GM19452 (cell line): Measurements from ENCODE around the gene STRADA.

Source experiments
- ATAC-seq: cut with Tn5 transposase; IDR thresholded peaks from one replicate; pipeline ENCODE4 v1.9.1; 2021; ENCODE audit not compliant: unreplicated experiment

The STRADA gene, protein sequence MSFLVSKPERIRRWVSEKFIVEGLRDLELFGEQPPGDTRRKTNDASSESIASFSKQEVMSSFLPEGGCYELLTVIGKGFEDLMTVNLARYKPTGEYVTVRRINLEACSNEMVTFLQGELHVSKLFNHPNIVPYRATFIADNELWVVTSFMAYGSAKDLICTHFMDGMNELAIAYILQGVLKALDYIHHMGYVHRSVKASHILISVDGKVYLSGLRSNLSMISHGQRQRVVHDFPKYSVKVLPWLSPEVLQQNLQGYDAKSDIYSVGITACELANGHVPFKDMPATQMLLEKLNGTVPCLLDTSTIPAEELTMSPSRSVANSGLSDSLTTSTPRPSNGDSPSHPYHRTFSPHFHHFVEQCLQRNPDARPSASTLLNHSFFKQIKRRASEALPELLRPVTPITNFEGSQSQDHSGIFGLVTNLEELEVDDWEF

DNA sequence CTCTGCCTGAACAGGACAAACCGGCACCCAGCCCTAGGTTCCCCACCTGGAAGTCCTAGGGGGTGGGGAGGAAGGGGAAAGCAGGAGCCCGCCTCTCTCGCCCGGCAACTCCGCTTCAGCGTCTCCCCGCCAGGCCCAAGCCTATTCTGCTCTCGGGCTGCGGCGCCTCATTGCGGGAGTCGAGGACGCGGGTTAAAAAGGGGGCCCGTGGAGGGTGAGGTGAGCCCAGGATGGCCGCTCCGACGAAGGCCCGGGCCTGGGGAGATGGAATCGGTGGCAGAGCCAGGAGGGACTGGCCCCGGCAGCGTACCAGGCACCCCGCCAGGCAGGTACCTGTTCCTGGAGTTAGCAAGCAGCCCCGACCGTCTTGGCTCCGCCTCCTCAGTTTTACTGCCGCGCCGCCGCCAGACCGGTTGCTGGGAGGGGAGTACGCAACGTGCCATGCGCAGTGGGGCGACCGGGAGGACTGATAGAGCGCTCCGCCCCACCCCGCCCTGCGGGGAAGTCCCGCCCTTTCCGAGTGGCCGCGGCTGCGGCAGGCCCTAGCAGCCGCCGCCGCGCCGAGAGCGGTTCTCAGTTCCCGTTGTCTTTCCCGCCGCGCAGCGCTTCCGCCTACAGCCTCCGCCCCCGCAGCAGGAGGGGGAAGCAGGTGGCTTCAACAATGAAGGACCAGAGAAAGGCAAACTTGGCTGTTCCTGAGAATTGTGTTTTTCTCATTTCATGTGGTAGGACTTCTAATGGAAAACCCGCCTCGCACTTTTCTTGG lies at the start of gene STRADA:
Gene STRADA (minus strand): TSS at position 392 of the 766 bp plus-strand sequence. CDS start 13,430 bp downstream, outside the sequence.
- ATAC-seq, result peak; percentile 90

GRCh38 chr17:63790057-63790456 lies 48.5 kb upstream of the STRADA start:
- ATAC-seq, result no peak

DNA sequence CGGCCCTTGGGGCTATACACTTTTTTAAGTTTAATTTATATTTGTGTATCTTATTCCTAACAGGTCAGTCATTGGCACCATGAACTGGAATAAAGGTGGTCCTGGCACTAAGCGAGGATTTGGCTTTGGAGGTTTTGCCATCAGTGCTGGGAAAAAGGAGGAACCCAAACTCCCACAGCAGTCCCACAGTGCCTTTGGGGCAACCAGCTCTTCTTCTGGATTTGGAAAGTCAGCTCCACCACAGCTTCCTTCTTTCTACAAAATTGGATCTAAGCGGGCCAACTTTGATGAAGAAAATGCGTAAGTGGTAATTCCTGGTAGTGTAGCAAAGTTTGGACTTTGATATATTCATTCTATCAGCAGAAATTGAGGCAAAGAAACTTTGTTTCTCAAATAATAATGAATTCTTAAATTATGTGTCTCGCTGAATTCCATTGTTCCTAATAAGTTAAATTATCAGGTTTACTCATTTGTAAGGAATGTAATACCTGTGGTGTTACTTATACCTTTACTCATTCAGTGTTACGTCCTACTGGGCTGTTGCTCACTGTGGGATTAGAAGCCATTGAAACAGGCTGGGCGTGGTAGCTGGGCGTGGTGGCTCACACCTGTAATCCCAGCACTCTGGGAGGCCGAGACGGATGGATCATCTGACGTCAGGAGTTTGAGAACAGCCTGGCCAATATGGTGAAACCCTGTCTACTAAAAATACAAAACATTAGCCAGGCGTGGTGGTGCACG lies 45.5 kb upstream of the STRADA start:
- no peak for ATAC-seq

GRCh38 chr17:63786117-63786516 lies 44.5 kb upstream of the STRADA start:
- no peak for ATAC-seq

DNA sequence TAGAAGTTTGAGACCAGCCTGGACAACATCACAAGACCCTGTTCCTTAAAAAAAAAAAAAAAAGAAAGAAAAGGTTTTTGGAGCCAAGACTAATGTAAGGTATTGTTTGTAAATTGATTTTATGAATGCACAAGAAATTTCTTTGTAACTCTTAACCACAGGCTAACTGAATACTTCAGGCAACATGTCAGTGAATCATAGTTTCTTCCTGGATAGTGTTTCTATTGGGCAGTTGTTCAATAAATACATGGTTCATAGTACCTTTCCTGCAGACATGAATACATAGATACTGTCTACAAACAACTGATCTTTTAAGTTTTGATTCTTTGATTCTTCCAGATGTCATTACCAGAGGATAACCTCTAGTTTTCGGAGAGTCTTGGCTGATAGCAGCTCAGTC lies 44.0 kb upstream of the STRADA start:
- ATAC-seq, result no peak

DNA sequence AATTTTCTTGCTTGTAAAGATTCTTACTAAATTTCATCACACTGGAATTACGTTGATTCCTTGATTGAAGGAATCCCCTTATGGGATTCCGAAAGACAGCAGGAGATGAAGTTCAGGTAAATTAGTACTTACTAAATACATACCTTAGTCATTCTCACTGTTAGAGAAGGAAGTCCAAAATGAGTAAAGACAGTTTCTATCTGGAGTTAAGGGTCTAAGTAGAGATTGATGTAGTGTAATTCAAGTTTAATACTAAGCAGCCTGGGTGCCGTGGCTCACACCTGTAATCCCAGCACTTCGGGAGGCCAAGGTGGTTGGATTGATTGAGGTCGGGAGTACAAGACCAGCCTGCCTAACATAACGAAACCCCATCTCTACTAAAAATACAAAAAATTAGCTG lies 41.9 kb upstream of the STRADA start:
- ATAC-seq, result no peak

GRCh38 chr17:63780928-63781327 lies 39.3 kb upstream of the STRADA start:
- no peak for ATAC-seq

DNA sequence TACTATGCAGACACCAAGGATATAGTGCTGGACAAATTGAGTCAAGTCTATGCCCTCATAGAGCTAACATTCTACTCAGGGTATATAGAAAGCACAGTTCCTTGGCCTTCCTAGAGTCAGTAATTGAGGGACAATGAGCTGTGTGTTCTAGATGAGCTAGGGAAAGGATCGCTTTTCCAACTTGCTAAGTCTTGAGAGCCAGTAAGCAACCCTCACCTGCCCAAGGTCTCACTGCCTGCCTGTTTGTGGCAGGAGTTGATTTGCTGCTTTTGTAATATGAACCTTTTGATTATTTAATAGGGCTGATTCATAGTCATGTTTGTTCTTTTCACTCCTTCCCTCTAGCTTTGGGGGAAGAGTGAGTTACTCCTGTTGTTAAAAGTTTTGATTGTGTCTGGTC lies 38.9 kb upstream of the STRADA start:
- no peak for ATAC-seq

GRCh38 chr17:63775420-63775819 lies 33.8 kb upstream of the STRADA start:
- ATAC-seq, result no peak

DNA sequence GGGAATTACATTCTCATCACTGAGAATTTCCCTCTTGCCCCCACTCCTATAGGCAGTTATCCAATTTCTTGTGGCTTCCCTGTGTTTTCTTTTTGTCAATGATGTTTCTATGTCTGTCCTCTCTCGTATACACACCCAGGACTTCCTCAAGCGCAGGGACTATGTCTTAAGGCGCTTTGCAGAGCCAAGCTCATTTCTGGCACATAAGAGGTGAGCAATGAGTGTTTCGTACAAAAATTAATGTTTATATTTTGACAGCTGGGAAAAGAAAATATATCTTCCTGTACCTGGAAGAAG lies 33.3 kb upstream of the STRADA start:
- ATAC-seq, result no peak

GRCh38 chr17:63774141-63774968 lies 32.8 kb upstream of the STRADA start, which contains the start of gene DDX42:
Gene DDX42 (plus strand): TSS chr17:63774170. CDS start chr17:63787050, 12,880 bp downstream.
- ATAC-seq, result peak; percentile 3

DNA sequence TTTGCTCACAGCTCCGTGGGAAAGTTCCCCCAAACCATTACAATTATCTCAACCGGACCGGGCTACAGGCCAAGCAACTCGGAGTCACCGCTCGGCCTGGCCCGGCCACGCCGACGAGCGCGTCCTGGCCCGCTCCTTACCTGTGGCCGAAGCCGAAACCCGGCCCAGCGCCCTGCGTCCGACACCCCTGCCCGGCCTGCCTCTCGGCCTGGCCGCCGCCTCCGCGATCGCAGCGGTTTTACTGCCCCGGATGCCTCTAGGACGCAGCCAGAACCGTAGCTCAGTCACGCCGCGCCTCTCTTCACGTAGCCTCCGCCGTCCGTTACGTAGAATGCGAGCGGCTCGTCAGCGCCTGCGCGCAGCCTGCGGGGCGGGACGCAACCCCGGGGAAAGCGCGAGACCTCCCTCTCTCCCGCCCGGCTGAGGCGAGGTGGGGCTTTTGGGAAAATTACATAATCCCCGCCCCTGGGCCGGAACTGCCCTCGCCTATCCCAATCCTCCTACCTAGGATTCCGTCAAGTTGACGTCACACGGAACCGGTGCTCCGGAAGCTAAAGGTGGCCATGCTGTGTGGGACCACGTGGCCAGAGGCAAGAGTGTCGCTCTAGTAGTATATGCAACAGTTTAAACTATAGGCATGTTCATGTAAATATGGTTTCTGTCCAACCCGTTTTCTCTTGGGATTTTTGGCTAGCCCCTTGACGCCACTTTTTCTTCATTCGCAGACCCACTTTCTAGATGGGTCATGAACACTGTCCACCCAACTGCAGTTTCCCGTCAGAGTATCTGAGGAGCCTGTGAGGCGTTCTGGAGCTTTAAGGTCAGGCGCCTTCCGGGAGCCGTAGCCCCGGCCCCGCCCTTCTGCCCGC lies 31.9 kb upstream of the STRADA start, which contains the start of gene CCDC47:
Gene CCDC47 (minus strand): TSS at position 326 of the 869 bp plus-strand sequence. CDS start 7,422 bp downstream, outside the sequence.
- peak; percentile 89 for ATAC-seq

DNA sequence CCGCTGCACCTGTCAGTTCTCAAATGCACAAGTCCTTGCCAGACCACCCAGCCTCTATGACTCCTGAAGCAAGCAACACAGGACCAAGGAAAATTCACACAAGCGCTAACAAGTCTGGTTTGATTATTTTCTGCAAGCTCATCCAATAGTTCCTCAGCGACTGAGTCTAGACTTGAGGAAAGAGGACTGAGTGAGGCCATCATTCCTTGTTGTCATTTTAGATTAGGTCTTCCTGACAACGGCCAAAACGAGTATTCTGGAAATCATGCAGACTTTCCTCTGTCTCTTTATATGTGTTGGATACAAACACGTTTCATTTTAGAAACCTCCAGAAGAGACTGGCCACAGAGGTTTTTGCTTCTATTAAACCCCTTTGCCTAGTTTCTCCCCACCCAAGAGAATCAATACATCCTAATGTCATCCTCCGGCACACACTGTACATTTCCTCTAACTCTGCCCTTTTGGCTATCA lies 31.2 kb upstream of the STRADA start:
- ATAC-seq, result no peak

DNA sequence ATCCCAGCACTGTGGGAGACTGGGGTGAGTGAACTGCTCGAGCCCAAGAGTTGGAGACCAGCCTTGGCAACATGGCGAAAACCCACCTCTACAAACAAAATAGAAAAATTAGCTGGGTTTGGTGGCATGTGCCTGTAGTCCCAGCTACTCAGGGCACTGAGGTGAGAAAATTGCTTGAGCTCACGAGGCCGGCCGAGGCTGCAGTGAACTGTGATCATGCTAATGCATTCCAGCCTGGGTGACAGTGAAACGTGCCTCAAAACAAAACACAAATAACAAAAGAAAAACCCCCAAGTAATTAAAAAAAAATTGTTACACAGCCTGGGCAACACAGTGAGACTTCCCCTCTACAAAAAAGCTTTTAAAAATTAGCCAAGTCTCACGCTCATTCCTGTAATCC lies 26.8 kb upstream of the STRADA start:
- no peak for ATAC-seq

GRCh38 chr17:63766754-63767153 lies 25.2 kb upstream of the STRADA start:
- ATAC-seq, result no peak

DNA sequence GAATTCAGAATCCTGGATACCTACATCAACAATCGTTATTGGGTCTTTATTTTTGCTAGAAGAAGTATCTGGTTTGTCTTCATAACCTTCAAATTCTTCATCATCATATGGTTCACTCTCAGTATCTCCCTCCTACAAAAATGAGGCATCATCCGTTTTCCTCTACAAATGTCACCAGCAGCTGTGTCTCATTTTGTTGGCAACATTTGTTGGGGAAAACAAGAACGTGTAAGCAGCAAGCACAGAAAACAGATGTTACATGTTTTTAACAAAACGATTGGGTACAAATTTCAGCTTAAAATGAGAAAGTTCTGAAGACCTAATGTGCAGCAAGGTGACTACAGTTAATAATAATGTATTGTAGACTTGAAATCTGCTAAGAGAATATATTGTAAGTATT lies 23.1 kb upstream of the STRADA start:
- no peak for ATAC-seq

DNA sequence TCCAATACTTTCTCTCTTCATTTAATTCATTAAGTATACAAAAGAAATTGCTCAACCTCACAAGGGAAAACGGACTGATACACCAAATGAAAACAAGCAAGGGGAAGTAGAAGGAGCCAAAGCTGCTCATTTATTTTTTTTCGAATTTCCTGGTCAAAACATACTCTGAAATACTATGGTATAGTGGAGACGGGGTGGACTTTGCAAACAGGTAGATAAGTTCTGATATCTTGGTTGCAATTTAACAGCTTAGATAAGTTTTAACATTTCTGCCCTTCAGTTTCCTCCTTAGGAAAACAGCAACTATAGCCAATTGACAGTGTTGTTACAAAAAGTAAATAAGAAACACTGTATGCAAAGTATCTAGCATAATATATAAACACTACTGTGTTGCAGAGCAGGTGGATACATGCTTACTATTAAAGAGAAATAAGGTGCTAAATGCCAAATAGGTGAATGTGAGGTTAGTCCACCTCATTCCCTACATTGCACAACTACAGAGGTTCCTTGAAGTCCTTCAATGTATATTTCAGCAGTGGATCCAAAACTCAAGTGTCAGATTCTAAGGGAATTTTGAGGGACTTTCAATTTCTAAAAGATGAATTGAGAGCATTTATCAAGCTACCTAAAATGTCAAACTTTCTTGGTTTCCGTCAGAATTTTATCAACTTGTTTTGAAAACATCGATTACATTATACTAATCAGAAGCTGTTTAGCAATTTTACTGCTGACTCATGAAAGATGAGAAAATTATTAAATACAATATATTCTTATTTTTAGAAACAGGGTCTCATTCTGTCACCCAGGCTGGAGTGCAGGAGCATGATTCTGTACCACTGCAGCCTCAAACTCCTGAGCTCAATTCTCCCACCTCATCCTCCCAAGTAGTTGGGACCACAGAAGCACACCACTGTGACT lies 20.8 kb upstream of the STRADA start:
- ATAC-seq, result no peak

DNA sequence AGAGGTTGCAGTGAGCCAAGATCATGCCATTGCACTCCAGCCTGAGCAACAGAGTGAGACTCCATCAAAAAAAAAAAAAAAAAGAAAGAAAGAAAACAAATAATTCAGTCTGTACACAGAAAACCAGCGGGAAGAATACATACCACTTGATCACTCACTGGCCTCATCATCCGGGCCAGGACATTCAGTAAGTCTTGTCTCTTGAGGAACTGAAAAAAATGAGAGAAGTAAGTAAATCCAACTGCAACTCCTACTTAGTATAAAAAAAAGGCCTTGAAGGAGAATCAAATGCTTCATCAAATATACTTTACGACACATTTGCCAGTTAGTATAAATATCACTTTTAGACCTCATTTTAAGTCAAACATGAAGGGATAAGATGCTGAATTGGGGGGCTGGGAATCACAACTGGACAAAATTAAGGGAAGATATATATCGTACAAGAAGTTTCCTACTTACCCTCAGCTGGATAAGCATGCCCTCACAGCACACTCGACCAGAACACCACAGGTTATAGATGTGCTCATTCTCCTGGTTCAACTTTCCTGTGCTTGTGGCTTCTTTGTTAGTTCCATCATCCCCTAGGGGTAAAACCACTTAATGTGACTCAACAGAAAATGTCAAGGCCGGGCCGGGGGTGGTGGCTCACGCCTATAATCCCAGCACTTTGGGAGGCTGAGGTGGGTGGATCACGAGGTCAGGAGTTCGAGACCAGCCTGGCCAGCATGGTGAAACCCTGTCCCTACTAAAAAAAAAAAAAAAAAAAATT lies 19.4 kb upstream of the STRADA start:
- ATAC-seq, result no peak
